GM03348 (cell line): Measurements from ENCODE around the gene MT1F.

Experiments used
- DNase-seq: peaks from one replicate; pipeline ENCODE4 v3.0.0; 2012; ENCODE audit warnings: low spot score

MT1F gene

DNA sequence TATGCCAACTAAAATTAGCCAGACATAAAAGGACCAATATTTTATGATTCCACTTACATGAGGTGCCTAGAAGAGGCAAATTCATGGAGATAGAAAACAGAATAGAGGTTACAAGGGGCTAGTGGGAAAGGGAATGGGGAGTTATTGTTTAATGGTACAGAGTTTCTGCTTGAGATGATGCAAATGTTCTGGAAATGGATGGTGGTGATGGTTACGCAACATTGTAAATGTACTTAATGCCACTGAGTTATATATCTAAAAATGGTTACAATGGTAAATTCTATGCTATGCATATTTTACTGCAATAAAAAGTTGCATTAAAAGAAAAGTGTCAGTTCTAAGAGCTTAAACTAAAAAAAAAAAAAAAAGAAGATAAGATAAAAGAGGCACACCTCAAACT lies 42.4 kb downstream of the MT1F start:
- no peak for DNase-seq

DNA sequence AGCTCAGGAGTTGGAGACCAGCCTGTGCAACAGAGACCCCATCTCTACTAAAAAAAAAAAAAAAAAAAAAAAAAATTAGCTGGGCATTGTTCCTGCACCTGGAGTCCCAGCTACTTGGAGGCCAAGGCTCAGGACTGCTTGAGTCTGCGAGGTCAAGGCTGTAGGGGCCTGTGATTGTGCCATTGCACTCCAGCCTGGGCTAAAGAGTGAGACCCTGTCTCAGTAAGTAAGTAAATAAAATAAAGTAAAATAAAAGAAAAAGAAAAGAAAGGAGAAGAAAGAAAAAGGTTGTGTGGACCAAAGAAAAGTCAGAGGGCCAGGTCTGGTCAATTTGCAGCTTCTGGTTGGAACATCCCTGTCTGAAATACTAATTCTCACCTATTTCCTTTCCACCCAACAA lies 42.9 kb downstream of the MT1F start:
- no peak for DNase-seq

DNA sequence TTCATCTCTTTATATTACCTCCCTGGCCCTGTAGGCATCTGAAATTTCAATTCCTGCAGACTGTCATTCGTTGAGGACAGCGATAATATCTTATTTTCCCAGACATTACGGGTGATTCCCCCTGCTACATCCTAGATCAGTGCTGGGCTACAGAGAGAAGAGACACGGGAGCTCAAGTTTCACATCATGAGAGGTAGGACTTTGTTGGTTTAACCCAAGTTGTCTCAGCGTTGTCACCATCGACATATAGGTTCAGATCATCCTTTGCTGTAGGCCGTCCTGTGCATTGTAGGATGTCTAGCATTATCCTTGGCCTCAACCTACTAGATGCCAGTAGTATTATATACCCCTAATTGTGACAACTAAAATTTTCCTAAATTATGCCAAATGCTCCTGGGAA lies 43.8 kb downstream of the MT1F start:
- DNase-seq = no peak

DNA sequence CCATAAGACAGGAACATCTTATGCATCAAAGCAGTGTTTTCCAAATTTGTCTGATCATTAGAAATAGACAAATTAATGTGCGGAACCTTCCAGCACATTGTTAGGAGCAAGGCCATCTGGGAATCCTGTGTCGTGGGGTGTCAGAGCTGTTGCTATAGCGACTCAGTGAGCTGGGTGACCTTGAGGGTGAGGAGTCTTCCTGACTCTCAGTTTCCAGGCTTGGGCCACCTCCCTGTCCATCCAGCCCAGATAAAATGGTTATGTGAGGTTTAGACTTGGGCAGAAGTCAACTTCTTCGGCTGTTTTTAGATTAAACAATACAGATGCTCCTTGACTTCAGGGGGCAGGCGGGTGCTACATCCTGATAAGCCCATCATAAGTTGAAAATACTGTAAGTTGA lies 45.1 kb downstream of the MT1F start:
- DNase-seq = no peak
